ENCODE results near the gene ARHGEF40.

DNA sequence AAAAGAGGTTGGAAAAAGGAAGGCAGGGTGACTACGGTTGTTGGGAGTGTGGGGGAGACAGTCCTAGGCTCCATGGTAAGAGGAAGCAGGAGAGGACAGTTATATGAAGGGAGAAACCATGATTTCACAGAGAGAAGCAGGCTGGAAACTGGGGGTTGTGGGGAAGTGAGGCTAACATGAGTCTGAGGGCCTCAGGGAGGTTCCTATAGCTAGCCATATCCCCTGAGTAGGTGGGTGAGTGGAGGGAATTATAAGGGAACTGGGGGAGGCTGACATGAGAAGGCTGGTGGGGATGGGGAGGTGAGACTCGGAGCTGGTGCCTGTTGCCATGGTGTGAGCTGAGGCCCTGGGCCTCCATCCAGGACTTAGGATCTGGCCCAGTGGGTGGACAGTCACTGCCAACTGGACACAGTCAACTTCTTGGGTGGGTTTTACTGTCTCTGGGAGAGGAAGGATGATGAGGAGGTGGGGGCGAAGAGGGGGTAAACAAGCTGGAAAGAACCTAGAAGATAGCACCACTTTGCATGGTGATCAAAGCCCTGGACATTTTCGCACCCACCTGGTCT is 36.9 kb upstream of the ARHGEF40 start:
- no peak for TF ChIP-seq SIX5 (IDR thresholded peaks at IDR 0.05; ENCODE audit: low read depth, low read length, severe bottlenecking)
- TF ChIP-seq SREBF1 (IDR thresholded peaks at IDR 0.05; ENCODE audit: low read length) = no peak
- no peak for TF ChIP-seq RAD51 (IDR thresholded peaks at IDR 0.05)
- TF ChIP-seq, protein P1, sequence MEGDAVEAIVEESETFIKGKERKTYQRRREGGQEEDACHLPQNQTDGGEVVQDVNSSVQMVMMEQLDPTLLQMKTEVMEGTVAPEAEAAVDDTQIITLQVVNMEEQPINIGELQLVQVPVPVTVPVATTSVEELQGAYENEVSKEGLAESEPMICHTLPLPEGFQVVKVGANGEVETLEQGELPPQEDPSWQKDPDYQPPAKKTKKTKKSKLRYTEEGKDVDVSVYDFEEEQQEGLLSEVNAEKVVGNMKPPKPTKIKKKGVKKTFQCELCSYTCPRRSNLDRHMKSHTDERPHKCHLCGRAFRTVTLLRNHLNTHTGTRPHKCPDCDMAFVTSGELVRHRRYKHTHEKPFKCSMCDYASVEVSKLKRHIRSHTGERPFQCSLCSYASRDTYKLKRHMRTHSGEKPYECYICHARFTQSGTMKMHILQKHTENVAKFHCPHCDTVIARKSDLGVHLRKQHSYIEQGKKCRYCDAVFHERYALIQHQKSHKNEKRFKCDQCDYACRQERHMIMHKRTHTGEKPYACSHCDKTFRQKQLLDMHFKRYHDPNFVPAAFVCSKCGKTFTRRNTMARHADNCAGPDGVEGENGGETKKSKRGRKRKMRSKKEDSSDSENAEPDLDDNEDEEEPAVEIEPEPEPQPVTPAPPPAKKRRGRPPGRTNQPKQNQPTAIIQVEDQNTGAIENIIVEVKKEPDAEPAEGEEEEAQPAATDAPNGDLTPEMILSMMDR (IDR thresholded peaks at IDR 0.05 in 2 of 3, conservative IDR thresholded peaks at IDR 0.05 in 1 of 3; ENCODE audit: control insufficient read depth in 2 of 3, extremely low read depth in 1 of 3, insufficient read depth in 1 of 3, low read depth in 3 of 3, low read length in 3 of 3) = no peak
- no peak for TF ChIP-seq NBN (IDR thresholded peaks at IDR 0.05)
- TF ChIP-seq ATF2 (IDR thresholded peaks at IDR 0.05; ENCODE audit: low read length) = no peak
- TF ChIP-seq ELK1 (IDR thresholded peaks at IDR 0.05; ENCODE audit: low read depth, low read length) = no peak
- no peak for TF ChIP-seq NFYB (IDR thresholded peaks at IDR 0.05; ENCODE audit: insufficient read depth, low read depth, low read length)
- no peak for TF ChIP-seq PML (IDR thresholded peaks at IDR 0.05; ENCODE audit: low read length)
- TF ChIP-seq TARDBP (IDR thresholded peaks at IDR 0.05; ENCODE audit: borderline replicate concordance) = no peak
- TF ChIP-seq SIN3A (IDR thresholded peaks at IDR 0.05; ENCODE audit: low read depth, low read length) = no peak

Data from GM12878 (cell line).